ENCODE measurements around the gene ASIC4. TPM values are rescaled to one million over a fixed set of nuclear protein-coding genes. Genes with fewer than 3 reads are reported as not detected.

Gene ASIC4, protein sequence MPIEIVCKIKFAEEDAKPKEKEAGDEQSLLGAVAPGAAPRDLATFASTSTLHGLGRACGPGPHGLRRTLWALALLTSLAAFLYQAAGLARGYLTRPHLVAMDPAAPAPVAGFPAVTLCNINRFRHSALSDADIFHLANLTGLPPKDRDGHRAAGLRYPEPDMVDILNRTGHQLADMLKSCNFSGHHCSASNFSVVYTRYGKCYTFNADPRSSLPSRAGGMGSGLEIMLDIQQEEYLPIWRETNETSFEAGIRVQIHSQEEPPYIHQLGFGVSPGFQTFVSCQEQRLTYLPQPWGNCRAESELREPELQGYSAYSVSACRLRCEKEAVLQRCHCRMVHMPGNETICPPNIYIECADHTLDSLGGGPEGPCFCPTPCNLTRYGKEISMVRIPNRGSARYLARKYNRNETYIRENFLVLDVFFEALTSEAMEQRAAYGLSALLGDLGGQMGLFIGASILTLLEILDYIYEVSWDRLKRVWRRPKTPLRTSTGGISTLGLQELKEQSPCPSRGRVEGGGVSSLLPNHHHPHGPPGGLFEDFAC
- 116 TPM for polyA plus RNA-seq (2012; ENCODE audit: insufficient read depth, insufficient read length, low read depth)

DNA sequence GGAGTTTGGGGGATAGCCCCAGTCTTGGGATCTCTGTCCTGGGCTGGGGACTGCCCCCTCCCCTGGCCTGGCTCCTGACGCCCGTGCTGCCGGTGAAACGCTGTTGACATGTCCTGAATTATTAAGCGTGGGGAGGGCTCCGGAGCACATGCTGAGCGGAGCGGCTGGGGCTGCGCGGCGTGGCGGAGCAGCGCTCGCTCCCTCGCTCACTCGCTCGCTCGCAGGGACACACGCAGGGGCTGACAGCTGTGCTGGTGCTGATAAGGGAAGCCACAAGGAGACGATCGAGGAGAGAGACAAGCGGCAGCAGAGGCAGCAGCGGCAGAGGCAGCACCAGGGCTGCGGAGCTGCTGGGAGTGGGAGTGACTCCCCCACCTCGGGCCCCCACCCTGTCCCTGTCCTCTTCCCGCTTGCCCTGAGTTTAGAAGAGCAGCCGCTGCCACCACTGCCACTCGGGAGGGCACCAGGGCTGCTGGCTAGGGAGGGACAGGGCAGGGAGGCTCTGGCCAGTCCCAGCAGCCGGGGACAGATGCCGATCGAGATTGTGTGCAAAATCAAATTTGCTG is at the start of gene ASIC4:
Gene ASIC4, plus strand, starts transcription at position 287 of the 566 bp plus-strand sequence. Its CDS starts 243 bp downstream, at position 530.
- Histone ChIP-seq H3K36me3 (no peaks in the 10 kb centered on the region), H3K27me3 (no peaks in the 10 kb centered on the region), H3K4me1 (peaks cover 66% of the 10 kb centered on the region), H3K4me3 (ENCODE audit: low read depth, low read length) (peak within 1 kb of the TSS; percentile 53), H3K9me3 (no peaks in the 10 kb centered on the region)
- DNase-seq = peak; percentile 76
- TF ChIP-seq, protein P1, sequence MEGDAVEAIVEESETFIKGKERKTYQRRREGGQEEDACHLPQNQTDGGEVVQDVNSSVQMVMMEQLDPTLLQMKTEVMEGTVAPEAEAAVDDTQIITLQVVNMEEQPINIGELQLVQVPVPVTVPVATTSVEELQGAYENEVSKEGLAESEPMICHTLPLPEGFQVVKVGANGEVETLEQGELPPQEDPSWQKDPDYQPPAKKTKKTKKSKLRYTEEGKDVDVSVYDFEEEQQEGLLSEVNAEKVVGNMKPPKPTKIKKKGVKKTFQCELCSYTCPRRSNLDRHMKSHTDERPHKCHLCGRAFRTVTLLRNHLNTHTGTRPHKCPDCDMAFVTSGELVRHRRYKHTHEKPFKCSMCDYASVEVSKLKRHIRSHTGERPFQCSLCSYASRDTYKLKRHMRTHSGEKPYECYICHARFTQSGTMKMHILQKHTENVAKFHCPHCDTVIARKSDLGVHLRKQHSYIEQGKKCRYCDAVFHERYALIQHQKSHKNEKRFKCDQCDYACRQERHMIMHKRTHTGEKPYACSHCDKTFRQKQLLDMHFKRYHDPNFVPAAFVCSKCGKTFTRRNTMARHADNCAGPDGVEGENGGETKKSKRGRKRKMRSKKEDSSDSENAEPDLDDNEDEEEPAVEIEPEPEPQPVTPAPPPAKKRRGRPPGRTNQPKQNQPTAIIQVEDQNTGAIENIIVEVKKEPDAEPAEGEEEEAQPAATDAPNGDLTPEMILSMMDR (IDR thresholded peaks at IDR 0.05; ENCODE audit: low read depth, low read length) = no peak

DNA sequence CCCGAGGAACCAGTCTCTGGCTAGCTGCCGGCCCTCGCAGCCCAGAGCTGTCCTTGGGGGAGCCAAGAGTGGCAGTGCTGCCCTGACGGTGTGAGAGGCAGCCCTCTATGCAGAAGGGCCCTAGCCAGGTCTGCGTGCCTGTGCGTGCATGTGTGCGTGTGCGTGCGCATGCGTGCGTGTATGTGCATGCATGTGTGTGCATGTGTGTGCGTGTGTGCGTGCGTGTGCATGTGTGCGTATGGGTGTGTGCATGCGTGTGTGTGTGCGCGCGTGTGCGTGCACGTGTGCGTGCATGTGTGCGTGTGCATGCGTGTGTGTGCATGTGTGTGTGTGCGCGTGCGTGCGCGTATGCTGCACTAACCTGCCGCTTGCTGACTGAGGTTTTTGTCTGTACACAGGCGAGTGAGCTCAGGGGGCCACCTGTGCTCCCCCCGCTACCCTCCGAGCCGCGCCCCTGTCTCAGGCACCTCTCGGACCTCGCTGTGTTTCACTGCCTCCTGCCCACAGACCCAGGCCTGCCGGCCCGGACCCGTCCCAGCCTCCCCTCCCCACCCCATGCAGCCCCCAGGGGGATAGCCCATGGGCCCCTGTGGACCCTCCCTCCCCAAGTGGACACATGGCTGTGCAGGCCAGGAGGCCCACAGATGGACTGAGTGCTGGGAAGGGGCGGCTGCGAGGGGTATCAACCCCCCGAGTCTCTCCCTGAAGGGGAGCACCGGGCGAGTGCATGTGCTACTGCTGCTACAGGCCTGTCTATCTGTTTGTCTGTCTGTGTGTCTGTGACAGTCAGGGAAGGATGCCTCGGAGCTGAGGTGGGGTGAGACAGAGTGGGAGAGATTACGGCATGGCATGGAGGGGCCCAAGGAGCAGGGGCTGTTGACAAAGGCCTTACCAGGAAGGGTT is 48.4 kb upstream of the ASIC4 start:
- no peak for DNase-seq
- H3K4me3 ChIP-seq (ENCODE audit: low read depth, low read length) = no peak overlapping the region
- H3K27me3 ChIP-seq = no peaks in the 10 kb centered on the region
- TF ChIP-seq, protein P1 (IDR thresholded peaks at IDR 0.05; ENCODE audit: low read depth, low read length) = no peak
- H3K9me3 ChIP-seq = no peaks in the 10 kb centered on the region
- H3K36me3 ChIP-seq = peaks cover 70% of the 10 kb centered on the region
- H3K4me1 ChIP-seq = peaks cover 36% of the 10 kb centered on the region

DNA sequence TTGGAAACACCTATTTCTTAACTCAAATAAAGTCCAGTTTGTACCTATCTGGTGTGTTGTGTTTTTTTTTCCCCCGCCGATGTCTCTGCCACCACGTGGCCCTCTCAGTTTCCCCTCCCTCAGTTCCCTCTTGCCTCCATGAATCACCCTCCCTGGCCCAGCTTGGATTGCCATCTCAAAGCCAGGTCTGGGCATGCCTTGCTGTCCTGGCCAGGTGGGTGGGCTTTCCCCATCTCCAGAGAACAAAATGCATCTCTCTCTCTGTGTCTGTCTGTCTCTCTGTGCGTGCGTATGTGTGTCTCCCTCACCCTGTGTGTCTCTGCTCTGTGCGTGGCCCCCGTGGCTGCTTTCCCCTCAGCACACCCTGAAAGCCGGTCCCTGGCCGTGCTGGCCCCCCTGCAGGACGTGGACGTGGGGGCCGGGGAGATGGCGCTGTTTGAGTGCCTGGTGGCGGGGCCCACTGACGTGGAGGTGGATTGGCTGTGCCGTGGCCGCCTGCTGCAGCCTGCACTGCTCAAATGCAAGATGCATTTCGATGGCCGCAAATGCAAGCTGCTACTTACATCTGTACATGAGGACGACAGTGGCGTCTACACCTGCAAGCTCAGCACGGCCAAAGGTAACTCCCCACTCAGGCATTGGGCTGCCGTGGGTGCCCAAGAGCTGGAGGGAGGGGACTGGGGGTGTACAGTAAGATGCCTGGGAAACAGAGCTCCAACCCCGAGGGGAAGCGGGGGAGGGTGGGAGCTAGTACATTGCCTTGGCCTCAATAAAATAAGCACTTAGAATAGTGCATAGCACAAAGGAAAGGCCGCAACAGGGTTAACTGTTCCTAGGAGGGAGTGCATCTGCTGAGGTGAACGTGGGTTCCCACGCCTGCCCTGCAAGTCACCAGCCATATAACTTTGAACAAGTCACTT is 47.2 kb upstream of the ASIC4 start:
- TF ChIP-seq, protein P1 (IDR thresholded peaks at IDR 0.05; ENCODE audit: low read depth, low read length) = no peak
- Histone ChIP-seq H3K4me1 (peaks cover 28% of the 10 kb centered on the region), H3K27me3 (no peaks in the 10 kb centered on the region), H3K36me3 (peaks cover 63% of the 10 kb centered on the region), H3K4me3 (ENCODE audit: low read depth, low read length) (no peak overlapping the region), H3K9me3 (no peaks in the 10 kb centered on the region)
- DNase-seq = no peak

DNA sequence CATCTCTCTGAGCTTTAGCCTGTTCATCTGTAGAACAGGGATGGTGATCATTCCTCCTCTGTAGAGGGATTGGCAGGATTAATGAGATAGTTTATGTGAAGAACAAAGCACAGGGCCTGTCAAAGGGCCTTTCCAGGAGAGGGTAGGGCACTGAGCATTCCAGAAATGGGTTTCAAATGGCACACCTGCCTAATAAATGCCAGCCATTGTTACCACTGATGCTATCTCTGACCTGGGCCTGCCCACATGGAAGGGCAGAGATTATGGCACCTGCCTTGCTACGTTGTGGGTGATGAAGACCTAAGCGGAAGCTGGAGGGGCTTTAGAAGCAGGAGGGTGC is 46.6 kb upstream of the ASIC4 start:
- TF ChIP-seq, protein P1 (IDR thresholded peaks at IDR 0.05; ENCODE audit: low read depth, low read length) = no peak
- Histone ChIP-seq H3K4me1 (peaks cover 28% of the 10 kb centered on the region), H3K27me3 (no peaks in the 10 kb centered on the region), H3K36me3 (peaks cover 57% of the 10 kb centered on the region), H3K9me3 (no peaks in the 10 kb centered on the region), H3K4me3 (ENCODE audit: low read depth, low read length) (no peak overlapping the region)
- DNase-seq = no peak

DNA sequence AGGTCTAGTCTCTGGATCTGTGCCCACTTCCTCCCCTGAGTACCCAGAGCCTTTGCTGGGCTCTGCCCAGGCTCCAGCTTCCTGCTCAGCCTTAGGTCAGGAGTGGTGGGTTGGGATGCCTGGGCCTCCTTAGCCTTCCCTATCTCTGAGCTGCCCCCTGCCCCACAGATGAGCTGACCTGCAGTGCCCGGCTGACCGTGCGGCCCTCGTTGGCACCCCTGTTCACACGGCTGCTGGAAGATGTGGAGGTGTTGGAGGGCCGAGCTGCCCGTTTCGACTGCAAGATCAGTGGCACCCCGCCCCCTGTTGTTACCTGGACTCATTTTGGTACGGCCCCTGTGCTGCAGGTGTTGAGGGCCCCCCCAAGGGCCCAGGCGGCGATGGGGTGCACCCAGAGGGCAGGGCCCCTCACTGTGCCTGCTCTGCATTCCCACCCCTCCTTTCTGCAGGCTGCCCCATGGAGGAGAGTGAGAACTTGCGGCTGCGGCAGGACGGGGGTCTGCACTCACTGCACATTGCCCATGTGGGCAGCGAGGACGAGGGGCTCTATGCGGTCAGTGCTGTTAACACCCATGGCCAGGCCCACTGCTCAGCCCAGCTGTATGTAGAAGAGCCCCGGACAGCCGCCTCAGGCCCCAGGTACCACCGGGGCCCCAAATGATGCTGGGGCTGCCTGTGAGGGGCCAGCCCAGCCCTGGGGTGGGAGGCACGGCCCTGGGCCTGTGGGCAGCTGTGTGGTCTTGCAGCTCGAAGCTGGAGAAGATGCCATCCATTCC is 45.7 kb upstream of the ASIC4 start:
- Histone ChIP-seq H3K36me3 (peaks cover 59% of the 10 kb centered on the region), H3K27me3 (no peaks in the 10 kb centered on the region), H3K9me3 (no peaks in the 10 kb centered on the region), H3K4me1 (peaks cover 28% of the 10 kb centered on the region), H3K4me3 (ENCODE audit: low read depth, low read length) (no peak overlapping the region)
- no peak for DNase-seq
- TF ChIP-seq, protein P1 (IDR thresholded peaks at IDR 0.05; ENCODE audit: low read depth, low read length) = no peak
